A204.1 (cell line): ENCODE results near the gene KIAA1210.

Experiments used
- FAIRE-seq: peaks from 2 replicates; lab custom pipeline; 2012; peaks lifted over from hg19 to GRCh38; lab: Jason Lieb, UNC

Gene KIAA1210

DNA sequence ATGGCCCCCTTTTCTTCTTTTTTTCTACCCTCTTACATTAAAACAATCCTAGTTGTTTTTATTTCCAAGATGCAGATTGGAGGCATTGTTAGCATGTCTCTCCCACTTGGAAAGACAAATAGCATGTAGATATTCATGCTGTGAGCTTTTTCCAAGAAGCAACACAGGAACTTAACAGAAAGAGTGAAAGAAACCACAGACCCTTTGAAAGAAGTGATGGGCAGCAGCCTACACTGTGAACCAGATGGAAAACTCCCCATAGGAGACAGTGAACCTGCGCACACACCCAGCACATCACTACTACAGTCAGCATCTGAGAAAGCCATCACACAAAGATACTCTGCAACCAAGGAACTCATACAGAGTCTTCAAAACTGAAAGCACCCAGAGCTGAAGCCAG lies 37.0 kb downstream of the KIAA1210 start:
- no peak for FAIRE-seq

- no peak for FAIRE-seq
These were observed 38.0 kb downstream of the KIAA1210 start for GRCh38 chrX:119089619-119090018.

DNA sequence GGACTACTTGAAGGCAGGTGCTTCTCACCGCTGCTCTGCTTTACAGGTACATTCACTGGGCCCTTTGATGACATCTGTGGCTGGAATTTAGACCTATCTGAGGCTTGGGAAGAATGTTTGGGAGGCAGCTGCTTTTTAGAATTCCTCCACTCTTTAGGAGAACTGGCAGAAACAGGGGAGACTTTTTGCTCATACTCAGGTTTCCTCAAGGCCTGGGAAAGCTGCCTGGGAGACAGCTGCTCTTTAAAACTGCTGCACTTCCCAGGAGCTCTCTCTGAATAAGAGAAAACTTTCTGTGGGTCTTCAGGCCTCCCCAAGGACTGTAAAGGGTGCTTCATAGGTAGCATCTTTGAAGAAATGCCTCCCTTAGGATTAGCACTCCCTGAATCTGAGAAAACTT lies 40.5 kb downstream of the KIAA1210 start:
- FAIRE-seq = no peak

DNA sequence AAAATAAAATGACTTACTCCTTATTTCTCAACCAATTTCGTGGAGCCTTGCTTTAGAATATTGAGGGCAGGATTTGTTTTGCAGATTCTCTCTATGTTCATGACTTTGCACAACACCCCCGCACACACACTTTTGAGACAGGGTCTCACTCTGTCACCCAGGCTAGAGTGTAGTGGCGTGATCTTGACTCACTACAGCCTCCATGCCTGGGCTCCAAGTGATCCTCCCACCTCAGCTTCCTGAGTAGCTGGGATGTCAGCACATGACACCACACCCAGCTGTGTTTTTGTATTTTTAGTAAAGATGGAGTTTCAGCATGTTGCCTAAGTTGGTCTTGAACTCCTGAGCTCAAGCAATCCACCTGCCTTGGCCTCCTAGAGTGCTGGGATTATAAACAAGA lies 42.8 kb downstream of the KIAA1210 start:
- FAIRE-seq = no peak

- FAIRE-seq = no peak
These were observed 45.3 kb downstream of the KIAA1210 start for GRCh38 chrX:119082278-119082677.

- no peak for FAIRE-seq
These were observed 52.2 kb downstream of the KIAA1210 start for GRCh38 chrX:119075270-119076025.

GRCh38 chrX:119073911-119074310 lies 53.7 kb downstream of the KIAA1210 start:
- FAIRE-seq = no peak

- no peak for FAIRE-seq
These were observed 54.3 kb downstream of the KIAA1210 start for GRCh38 chrX:119073200-119073905.

GRCh38 chrX:119072744-119073143 lies 54.9 kb downstream of the KIAA1210 start, which contains the start of gene CT47C1:
Gene CT47C1 (plus strand): TSS chrX:119072993. CDS start chrX:119073226, 233 bp downstream.
- FAIRE-seq = no peak

- FAIRE-seq = no peak
These were observed 56.2 kb downstream of the KIAA1210 start for GRCh38 chrX:119071381-119071780.

DNA sequence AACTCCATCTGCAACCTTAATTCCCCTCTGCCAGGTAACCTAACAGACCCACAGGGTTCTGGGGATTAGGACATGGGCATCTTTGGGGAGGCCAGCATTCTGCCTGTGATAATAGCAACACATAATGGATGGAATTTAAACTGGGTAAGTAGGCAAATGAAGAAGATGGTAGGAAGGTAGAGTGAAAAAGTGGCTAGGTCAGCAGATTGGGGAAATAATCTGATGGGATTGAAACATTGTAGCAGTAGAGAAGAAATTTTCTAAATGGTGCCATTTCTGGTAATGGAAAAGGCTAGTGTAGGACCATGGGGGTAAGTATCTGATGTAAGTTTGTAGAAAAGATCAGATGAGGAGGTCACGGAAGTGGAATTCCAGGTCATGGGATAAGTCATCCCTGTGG lies 57.9 kb downstream of the KIAA1210 start:
- FAIRE-seq = no peak

DNA sequence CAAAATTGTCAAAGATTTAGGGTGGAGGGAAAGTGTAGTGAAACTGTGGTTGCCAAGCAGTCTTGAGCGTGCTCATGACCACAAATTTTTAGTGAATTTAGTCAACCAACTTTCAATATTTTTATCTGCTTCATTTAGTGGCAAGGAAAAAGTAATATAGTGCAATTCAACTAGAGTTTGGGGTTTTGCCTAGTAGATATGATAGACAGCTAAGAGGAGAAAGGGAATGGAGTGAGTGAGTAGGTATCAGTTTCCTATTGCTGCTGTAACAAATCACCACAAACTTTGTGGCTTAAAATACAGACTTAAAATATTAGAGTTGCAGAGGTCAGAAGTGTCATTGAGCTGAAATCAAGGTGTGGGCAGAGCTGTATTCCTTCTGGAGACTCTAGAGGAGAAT lies 58.5 kb downstream of the KIAA1210 start:
- FAIRE-seq = no peak

GRCh38 chrX:119067023-119067739 lies 60.4 kb downstream of the KIAA1210 start:
- peak; percentile 82 for FAIRE-seq

DNA sequence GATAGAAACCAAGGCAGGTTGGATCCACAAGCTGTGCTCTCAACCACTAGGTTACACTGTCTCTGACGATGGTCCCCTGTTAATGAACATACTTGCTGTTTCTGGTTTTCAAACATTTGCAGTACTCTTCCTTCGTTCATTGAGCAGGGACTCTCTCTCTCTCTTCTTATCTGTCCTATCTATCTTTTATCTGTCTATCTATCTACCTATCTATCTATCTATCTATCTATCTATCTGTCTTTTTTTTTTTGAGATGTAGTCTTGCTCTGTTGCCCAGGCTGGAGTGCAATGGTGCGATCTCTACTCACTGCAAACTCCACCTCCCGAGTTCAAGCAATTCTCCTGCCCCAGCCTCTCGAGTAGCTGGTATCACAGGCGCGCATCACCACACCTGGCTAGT lies 64.2 kb downstream of the KIAA1210 start:
- FAIRE-seq = no peak

DNA sequence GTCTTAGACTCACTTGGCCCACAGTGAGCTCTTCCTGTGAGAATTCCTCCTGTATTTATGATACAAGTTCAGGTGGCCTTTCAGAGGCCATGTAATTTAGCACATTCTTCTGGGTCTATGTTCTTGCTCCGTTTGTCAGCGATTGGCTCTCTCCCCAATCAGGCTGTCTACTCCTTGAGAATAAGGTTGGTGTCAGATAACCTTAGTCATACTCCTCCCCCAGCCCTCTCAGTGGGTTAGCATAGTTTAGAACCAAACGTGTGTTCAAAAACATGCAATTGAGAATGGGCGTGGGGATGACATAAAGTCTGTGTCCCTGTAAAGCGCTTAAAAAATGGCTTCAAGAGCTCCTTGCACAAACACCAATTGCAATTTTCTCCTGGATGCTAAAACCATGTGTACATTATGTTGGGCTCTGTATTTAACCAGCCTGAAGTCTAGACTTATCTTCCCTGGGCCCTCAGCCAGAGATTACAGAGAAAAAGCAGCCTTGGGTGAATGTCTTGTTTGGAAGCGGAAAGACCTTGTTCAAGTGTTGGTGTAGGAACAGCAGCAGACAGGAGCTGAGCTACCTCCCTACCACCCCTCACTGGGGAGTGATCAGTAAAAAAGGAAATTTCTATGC lies 64.8 kb downstream of the KIAA1210 start:
- FAIRE-seq = no peak

GRCh38 chrX:119055687-119056086 lies 71.9 kb downstream of the KIAA1210 start:
- FAIRE-seq = no peak

DNA sequence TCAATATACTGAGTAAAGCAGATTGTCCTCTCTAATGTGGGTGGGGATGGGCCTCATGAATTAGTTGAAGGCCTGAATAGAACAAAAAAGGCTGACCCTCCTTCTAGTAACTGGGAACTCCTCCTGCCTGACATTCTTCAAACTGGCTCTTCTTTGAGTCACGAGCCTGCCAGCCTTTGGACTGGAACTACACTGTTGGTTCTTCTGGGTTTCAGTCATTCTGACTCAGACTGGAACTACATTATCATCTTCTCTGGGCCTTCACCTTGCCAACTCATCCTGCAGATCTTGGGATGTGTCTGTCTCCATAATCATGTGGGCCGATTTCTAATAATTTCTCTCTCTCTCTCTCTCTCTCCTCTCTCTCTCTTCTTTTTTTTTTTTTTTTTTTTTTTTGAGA lies 81.7 kb downstream of the KIAA1210 start:
- no peak for FAIRE-seq

DNA sequence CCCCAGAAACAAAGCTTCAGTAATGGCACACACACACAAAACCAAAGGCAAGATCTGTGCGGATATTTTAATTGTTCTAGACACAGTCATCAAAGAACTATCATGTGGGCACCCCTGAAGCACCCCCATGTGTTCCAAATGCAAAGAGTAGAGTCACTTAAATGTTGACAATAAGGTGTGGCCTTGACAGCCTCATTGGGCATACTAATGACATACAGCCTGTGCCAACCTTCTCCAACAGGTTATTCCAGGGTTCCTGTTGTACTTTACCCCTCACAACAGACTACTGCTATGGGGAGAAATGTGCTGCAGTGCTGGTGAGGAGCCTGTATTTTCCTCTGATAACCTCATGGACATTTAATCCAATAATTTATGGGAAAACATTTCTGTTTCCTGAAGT lies 84.6 kb downstream of the KIAA1210 start:
- FAIRE-seq = no peak

DNA sequence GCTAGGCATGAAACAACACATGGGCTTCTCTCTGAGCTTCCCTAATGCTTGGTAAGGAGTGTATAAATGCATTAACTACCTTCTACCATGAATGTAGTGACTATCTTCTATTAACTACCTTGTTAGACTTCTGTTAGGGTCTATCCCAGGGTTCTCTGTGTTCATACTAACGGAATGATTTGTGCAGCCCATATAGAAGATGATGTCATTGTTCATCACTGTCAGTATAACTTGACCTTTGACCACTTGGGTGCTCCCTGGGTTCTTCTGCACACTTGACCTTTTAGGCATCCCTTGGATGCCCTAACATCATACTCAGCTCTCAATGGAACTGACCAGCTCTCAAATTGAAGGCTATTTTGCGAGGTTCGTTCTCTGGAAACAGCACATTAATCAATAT lies 85.6 kb downstream of the KIAA1210 start:
- FAIRE-seq = no peak

GRCh38 chrX:119041175-119041574 lies 86.4 kb downstream of the KIAA1210 start:
- no peak for FAIRE-seq

DNA sequence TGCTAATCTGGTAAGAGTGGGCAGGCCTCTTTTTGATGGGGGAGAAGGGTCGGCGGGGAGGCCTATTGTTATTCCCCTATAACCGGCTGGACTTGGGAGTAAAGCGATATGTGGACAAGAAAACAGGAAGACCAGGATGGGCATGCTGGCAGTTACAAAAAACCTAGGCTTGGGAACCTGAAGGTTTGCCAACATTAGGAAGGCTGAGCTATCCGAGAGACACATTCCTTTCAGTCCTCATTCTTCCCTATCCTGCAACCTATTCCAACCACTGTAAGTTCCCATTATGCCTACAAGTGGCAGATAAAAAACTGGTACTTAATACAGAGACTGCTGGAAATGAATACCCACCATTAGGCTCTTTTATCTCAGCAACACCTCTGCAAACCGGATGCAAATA lies 87.2 kb downstream of the KIAA1210 start:
- no peak for FAIRE-seq

DNA sequence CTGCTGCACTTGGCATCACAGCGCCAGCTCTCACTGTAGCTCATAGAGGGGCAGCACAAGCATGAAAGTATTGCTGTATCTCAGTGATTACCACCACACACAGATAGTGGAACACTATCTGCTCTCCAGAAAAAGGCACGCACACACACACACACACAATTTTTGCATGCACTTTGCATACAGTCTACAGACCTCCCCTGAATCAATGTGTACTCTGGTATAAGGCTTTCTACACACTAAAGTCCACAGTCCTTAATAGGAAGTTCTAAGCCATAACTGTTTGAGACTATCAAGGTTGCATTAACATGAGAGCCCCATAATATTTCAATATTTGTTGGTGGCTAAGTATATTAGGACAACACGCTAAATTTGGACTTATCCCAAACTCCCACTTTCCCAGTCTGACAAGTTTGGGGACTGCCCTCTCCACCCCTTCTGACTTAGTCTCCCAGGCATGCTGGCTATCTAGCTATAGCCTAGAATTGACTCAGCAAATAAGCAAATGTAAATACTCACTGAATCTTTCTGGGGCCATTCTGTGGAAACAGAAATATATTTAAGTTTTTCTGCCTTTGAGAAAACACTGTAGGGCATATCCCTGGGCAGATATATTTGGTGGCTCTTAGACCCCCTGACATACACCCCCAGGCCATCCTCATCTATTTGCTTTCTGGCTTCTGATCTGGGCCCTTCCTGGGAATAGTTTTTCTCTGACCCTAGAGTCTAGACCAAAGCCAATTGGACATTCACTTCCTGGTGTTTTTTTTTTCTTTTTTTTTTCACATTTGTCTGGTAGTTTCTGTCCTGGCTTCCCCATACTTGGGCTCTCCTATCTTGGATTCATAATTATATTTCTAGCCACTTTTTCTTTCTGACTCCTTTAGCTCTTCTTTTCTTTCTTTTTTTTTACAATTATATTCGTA lies 91.2 kb downstream of the KIAA1210 start:
- no peak for FAIRE-seq
